NCI-H1436 treated with DMSO at 0.1 percent for 48 hours (cell line): ENCODE measurements around the gene ACAP3.

ENCODE experiments used
- DNase-seq: peaks from one replicate; lab custom pipeline; 2025; lab: John Stamatoyannopoulos, UW

The ACAP3 gene

DNA sequence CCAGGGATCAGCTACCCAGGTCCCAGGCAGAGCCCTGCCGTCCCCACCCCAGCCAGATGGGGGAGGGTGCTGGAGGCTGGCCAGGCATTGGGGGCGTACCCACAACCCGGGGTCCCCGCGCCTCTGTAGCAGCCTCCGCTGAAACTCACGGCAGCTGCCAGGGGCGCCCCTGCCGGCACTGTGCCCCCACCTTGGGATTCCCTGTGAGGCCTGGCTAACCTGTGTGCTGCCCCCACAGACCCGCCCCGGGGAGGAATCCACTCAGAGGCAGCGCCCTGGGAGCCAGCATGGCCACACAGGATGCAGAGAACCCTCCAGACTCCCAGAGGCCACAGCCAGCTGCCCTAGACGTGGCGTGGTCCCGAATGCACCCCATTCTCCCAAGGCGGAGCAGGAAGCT lies 37.7 kb upstream of the ACAP3 start:
- no peak for DNase-seq

DNA sequence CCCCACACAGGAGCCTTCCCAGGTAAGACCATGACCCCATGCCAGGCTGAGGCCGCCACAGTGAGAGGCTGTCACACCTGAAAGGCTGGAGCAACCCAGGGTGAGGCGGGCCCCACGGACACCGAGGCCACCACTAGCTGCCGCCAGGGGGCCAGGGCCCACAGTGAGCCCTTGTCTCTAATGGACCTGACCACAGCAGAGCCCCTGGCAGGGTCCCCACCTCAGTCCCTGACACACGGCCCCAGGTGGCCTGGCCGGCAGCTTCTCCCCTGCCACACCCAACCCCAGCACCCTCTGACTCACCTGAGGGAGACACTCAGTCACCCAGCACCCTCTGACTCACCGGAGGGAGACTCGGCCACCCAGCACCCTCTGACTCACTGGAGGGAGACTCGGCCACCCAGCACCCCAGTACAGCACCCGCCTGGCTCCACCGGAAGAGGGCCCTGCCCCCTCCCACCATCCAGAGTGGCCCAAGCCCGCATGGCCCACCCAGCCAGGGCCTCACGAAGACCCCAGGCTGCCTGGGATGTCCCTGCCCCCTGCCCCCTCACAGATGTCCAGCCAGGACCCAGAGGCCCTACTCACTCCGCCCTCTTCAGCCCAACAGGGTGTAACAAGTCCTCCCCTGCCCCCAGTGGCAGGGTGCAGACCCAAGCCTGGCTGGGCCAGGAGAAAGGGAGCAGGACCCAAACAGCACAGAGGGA lies 37.1 kb upstream of the ACAP3 start:
- no peak for DNase-seq

DNA sequence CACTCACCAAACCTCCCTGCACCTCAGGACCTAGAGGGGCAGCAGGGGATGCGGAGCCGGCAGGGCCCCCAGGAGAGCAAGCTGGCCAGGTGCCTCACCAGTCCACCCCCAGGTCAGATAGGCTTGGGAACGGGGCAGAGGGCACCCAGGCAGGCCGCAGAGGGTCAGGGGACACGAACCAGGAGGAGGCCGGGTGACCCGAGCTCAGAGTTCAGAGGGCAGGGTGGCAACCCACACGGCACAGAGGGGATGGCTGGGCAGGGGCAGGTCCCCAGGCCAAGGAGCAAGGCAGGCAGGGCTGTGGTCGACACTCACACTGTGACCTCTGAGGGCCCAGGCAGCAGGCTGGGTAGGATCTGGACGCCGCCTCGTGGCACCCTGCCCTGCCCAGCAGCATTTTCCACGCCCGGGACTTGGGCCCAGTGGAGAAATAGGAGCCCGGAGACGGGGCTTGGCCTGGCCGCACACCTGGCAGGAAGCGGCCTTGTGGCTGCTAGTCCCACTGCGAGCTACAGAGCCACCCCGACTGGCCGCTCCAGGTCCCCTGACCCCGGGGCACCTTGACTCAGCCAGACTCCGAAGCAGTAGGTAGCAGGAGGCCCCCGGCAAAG lies 36.2 kb upstream of the ACAP3 start:
- DNase-seq: no peak

DNA sequence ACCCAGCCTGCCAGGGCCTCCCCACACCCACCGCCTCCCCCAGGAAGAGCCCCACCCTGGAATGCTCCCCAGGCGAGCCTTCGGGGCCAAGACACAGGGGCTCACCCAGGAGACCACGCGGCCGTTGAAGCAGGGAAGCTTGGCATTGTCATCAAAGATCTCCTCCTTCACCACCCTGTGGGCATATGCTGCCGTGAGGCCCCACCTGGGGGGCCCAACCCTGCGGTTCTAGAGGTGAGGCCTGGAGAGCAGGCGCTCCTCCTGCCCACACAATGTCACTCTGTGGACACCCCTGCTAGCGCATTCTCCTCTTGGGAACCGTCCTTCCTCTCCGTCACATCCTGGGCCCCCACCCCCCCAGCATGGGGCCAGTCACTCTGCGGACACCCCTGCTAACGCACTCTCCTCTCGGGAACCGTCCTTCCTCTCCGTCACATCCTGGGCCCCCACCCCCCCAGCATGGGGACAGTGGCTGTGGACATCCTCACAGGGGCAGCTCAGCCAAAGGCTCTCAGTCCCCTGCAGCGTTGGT lies 34.9 kb upstream of the ACAP3 start:
- DNase-seq: no peak

DNA sequence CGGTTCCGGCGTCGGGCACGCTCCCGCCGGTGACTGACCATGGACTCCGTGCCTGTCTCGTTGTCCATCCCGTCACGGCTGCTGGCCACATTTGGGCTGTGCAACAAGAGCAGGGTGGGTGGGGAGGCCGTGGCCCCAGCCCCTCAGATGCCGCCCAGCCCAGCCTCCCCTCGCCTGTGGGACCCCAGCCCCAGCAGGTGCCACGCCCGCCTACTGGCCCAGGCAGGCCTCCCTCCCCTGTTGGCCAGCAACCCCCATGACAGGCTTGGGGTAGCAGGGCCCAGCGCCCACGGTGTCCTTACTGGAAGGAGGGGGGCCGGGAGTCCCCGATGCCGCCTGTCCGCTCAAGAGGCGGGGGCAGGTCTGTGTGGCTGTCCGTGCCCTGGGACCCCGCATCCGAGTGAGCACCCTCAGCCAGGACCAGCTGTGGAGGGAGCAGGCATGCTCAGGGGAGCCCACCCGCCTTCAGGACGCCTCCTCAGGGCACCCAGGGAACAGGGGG lies 34.4 kb upstream of the ACAP3 start:
- no peak for DNase-seq

DNA sequence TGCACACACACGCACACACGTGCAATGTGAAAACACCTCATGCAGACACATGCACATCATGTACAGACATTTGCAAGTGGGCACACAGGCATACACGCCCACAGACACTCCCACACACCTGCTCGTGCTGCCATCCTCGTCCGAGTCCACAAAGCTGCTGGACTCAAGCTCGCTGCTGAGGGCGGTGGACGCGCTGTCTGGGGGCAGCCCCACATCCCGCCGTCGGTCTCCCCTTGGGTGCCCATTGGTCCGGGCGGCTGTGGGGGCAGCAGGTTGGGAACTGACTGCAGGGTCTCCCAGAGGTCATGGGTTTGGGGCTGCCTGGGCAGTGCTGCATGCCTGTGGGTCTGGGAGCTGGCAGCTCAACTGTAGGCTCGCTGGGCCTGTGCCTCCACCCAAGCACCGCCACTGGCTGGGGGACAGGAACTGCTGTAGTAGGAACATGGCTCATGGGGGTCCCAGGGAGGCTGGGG lies 33.9 kb upstream of the ACAP3 start:
- no peak for DNase-seq

DNA sequence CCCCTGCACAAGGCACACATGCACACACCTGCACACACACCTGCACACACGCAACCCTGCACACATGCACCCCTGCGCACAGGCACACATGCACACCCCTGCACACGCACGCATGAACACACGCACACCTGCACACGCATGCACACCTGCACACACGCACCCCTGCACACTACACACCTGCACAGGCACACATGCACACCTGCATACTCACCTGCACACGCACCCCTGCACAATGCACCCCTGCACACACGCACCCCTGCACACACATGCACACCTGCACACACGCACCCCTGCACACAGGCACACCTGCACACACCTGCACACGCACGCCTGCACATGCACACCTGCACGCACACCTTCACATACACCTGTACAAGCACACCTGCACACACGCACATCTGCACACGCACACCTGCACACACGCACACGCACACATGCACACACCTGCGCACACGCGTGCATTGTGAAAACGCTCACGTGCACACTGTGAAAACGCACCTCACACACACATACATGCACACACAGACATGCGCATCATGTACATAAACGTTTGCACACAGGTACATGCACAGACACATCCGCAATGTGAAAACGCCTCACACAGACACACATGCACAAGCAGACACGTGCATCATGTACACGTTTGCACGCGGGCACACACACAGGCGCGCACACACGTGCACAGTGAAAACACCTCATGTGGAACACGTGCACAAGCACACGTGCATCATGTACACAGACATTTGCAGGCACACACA lies 33.2 kb upstream of the ACAP3 start:
- no peak for DNase-seq

DNA sequence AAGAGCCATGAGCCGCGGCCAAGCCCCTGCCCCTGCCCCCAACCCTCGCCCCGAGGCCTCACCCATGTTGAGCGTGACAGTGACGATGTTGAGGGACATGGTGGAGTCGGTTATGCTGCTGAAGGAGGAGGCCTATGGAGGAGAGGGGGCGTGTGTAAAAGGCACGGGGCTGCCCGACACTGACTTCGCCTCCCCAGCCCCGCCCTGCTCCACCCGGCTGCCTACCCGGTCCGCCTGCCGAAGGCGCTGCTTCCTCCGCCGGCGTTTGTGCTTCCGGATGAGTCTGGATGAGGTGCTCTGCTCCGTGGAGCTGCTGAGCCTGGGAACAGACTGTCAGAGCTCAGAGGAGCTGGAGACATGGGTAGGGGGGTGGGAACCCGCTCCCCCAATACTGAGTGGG lies 32.5 kb upstream of the ACAP3 start:
- no peak for DNase-seq

DNA sequence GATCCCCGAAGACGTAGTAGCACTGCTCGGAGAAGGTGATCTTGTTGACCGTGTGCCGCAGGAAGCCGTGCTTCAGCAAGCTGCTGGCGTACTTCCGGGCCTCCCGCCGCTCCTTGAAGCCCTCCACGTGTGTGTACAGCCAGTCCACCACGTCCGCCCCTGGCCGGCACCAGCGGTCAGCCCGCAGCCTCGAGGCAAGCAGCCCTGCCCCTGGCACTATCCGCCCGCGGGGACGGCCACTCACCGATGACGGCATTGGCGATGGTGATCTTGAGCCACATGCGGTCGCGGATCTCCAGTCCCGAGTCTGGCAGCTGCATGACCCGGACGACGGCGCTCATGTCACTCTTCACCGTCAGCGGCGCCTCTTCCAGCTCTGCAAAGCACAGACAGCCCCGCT lies 30.5 kb upstream of the ACAP3 start:
- DNase-seq: no peak

DNA sequence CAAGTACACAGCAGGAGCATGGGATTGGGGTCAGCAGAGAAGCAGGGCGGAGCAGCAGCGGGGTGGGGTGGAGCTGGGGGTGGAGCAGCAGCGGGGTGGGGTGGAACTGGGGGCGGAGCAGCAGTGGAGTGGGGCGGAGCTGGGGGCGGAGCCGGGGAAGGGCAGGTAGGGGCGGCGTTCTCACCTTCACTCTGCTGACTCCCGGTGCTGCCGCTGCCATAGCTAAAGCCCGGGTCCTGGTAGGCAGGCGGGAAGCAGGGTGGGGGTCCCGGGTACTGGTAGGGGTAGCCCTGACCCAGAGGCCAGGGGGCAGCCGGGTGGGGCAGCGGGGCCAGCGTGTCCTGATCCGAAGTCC lies 30.0 kb upstream of the ACAP3 start:
- no peak for DNase-seq

DNA sequence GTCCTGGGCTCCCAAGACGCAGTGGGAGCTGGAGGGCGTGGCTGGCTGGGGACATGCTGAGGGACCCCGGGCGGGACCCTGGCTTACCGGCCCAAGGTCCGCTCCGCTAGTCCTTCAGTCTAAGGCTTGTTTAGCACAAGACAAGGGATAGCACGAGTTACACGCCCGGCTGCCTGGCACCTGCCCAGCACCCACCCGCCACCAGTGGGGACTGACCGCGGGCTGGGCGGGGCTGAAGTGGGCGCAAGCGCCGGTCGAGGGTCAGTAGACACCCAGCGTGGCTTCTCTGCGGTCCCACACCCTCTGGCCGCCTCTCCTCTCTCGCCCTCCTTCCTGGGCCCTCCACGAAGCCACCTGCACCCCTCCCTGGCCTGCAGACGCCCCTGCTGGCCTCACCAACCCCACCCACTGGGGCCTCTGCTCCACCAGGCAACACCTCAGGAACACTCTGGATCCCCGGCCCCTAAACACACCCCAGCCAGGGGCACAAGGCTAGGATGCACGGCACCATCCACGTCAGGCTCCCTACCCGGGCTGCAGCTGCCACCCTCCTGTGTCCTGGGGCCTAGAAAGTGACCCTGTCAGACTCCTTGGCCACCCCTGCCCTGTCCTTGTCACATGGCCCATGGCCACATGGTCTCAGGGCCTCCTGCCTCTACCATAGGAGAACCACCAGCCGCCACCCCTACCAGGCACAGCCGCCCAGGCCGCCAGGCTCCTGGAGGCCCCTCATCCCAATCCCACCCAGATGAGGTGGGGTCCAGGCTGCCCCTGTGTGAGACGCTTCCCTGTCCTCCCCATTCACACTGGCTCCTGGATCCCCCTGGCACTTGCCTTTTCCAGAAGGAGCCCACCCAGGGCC lies 29.4 kb upstream of the ACAP3 start:
- no peak for DNase-seq

DNA sequence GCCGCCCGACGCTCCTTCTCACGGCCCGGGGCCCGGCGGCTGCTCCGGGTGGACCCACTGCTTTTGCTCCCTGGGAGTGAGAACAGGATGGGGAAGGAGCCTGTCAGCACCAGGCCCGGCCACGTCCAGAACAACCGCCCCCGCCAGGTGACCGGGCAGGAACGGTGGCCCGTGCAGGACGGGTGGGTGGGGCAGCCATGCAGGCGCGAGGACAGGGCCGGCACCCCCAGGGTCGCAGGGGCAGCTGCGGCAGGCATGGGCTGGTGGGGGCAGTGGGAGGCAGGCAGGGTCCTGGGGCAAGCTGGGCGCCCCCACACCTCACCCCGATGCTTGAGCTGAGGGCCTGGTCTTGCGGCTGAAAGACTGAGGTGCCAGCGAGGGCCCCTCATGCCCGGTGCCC lies 28.7 kb upstream of the ACAP3 start:
- DNase-seq: no peak

DNA sequence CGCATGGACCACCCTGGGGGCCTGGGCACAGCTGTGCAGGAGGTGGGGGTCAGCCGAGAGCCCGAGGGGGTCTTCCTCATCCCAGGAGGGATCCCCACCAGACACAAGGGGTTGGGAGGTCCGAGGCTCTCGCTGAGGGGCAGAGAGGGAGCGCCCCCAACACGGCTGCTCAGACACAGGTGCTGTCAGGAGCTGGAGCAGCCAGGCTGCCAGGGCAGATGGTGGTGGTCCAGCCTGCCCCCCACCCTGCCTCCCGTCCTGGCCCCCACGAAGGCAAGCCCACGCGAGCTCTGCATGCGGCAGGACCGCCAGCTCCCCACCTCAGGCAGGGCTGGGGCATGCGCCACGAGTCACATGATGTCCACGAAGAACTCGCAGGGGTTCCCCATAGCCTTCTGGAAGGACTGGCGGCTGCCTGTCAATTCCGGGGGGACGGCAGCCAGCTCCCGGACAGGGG lies 28.1 kb upstream of the ACAP3 start:
- no peak for DNase-seq

DNA sequence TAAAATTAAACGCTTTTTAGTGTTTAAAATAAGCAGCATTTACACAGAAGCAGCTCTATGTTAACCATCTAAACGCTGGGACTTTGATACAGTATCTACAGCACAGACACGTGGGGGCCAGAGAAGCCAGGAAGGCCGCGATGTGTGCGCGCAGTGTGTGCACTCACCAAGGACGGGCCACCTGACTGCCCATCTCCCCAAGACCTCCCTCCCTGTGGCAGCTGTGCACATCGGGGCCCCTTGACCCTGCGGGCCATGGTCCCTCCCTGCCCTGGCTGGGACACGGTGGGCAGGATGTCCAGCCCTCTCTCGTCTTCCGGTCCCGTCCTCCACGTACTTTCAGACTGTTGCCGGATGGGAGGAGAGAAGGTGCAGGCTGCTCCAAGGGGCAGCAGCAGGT lies 27.6 kb upstream of the ACAP3 start:
- DNase-seq: no peak

DNA sequence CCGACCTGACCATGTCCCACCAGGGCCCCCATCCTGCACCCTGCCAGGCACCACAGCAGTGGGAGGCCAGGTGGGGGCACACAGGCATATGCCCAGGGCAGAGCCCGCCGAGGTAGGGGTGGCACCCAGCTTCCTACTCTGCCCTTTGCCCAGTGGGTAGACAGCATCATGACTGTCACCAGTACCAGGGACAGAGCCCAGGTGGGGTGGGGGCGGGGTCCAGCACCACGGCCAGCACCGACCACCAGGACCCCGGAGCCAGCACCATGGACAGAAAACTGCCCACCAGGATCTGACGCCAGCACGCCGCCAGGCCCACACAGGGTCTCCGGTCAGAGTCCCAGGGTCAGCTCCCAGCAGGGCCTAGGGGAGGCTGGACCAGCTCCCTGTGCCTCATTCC lies 27.1 kb upstream of the ACAP3 start:
- no peak for DNase-seq

DNA sequence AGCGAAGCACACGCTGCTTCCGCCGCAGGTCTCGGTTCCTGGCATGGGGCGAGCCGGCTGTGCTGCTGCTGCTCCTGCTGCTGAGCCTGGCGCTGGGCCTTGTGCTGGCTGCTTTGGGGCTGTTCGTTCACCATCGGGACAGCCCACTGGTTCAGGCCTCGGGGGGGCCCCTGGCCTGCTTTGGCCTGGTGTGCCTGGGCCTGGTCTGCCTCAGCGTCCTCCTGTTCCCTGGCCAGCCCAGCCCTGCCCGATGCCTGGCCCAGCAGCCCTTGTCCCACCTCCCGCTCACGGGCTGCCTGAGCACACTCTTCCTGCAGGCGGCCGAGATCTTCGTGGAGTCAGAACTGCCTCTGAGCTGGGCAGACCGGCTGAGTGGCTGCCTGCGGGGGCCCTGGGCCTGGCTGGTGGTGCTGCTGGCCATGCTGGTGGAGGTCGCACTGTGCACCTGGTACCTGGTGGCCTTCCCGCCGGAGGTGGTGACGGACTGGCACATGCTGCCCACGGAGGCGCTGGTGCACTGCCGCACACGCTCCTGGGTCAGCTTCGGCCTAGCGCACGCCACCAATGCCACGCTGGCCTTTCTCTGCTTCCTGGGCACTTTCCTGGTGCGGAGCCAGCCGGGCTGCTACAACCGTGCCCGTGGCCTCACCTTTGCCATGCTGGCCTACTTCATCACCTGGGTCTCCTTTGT lies 26.0 kb upstream of the ACAP3 start:
- DNase-seq: no peak

DNA sequence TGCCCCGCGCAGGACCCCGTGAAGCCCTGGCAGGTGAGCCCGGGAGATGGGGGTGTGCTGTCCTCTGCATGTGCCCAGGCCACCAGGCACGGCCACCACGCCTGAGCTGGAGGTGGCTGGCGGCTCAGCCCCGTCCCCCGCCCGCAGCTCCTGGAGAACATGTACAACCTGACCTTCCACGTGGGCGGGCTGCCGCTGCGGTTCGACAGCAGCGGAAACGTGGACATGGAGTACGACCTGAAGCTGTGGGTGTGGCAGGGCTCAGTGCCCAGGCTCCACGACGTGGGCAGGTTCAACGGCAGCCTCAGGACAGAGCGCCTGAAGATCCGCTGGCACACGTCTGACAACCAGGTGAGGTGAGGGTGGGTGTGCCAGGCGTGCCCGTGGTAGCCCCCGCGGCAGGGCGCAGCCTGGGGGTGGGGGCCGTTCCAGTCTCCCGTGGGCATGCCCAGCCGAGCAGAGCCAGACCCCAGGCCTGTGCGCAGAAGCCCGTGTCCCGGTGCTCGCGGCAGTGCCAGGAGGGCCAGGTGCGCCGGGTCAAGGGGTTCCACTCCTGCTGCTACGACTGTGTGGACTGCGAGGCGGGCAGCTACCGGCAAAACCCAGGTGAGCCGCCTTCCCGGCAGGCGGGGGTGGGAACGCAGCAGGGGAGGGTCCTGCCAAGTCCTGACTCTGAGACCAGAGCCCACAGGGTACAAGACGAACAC lies 25.2 kb upstream of the ACAP3 start:
- DNase-seq: no peak

DNA sequence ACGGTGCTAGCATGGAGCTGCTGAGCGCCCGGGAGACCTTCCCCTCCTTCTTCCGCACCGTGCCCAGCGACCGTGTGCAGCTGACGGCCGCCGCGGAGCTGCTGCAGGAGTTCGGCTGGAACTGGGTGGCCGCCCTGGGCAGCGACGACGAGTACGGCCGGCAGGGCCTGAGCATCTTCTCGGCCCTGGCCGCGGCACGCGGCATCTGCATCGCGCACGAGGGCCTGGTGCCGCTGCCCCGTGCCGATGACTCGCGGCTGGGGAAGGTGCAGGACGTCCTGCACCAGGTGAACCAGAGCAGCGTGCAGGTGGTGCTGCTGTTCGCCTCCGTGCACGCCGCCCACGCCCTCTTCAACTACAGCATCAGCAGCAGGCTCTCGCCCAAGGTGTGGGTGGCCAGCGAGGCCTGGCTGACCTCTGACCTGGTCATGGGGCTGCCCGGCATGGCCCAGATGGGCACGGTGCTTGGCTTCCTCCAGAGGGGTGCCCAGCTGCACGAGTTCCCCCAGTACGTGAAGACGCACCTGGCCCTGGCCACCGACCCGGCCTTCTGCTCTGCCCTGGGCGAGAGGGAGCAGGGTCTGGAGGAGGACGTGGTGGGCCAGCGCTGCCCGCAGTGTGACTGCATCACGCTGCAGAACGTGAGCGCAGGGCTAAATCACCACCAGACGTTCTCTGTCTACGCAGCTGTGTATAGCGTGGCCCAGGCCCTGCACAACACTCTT lies 24.5 kb upstream of the ACAP3 start:
- no peak for DNase-seq

DNA sequence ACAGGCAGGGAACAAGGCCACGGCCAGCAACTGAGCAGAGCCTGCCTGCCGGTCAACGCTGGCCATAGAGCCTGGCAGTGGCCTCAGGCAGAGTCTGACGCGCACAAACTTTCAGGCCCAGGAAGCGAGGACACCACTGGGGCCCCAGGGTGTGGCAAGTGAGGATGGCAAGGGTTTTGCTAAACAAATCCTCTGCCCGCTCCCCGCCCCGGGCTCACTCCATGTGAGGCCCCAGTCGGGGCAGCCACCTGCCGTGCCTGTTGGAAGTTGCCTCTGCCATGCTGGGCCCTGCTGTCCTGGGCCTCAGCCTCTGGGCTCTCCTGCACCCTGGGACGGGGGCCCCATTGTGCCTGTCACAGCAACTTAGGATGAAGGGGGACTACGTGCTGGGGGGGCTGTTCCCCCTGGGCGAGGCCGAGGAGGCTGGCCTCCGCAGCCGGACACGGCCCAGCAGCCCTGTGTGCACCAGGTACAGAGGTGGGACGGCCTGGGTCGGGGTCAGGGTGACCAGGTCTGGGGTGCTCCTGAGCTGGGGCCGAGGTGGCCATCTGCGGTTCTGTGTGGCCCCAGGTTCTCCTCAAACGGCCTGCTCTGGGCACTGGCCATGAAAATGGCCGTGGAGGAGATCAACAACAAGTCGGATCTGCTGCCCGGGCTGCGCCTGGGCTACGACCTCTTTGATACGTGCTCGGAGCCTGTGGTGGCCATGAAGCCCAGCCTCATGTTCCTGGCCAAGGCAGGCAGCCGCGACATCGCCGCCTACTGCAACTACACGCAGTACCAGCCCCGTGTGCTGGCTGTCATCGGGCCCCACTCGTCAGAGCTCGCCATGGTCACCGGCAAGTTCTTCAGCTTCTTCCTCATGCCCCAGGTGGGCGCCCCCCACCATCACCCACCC lies 23.6 kb upstream of the ACAP3 start, which contains the start of gene TAS1R3:
Gene TAS1R3 (plus strand): TSS at position 213 of the 898 bp plus-strand sequence. CDS start 66 bp downstream, at position 279.
- no peak for DNase-seq
